ENCODE results near the gene LBX2.

- TF ChIP-seq CTCF (conservative IDR thresholded peaks at IDR 0.05; ENCODE audit: low read depth, low read length) (no peak), EZH2 (IDR thresholded peaks at IDR 0.05; ENCODE audit: borderline replicate concordance, low read depth, low read length, poor library complexity, severe bottlenecking) (no peak)
Observed at GRCh38 chr2:74488643-74489481, 10.5 kb downstream of the LBX2 start.
